Measurements from ENCODE around the gene LPCAT3.

Gene LPCAT3

GRCh38 chr12:6963791-6964413, 54.4 kb downstream of the LPCAT3 start:
- Histone ChIP-seq H3F3A (ENCODE audit: control insufficient read depth, insufficient read depth) (peaks cover 34% of the 10 kb centered on the region), H3K36me3 (ENCODE audit: control insufficient read depth, low read length) (peaks cover 50% of the 10 kb centered on the region), H4K20me1 (ENCODE audit: control insufficient read depth, insufficient read depth, low read depth, low read length) (peaks cover 12% of the 10 kb centered on the region)

GRCh38 chr12:6963016-6963731, 55.1 kb downstream of the LPCAT3 start:
- Histone ChIP-seq H3K9me2 (replicated peaks; ENCODE audit: control insufficient read depth, low read length) (no peaks in the 10 kb centered on the region), H3K27ac (ENCODE audit: low read depth, low read length) (no peak overlapping the region), H3K27me3 (ENCODE audit: control insufficient read depth, low read length) (peaks cover 41% of the 10 kb centered on the region), H3K4me1 (ENCODE audit: control insufficient read depth, low read length) (peaks cover 58% of the 10 kb centered on the region), H3F3A (ENCODE audit: control insufficient read depth, insufficient read depth) (peaks cover 32% of the 10 kb centered on the region), H4K20me1 (ENCODE audit: control insufficient read depth, insufficient read depth, low read depth, low read length) (peaks cover 6% of the 10 kb centered on the region), H3K79me2 (ENCODE audit: control insufficient read depth, low read length) (peaks cover 5% of the 10 kb centered on the region), H3K36me3 (ENCODE audit: control insufficient read depth, low read length) (peaks cover 42% of the 10 kb centered on the region), H3K4me3 (ENCODE audit: low read length) (no peak overlapping the region), H3K9me3 (ENCODE audit: control insufficient read depth, insufficient read depth, low read length) (no peaks in the 10 kb centered on the region), H3K4me2 (ENCODE audit: low read length) (no peak overlapping the region)
- TF ChIP-seq EZH2phosphoT487 (IDR thresholded peaks at IDR 0.05; ENCODE audit: borderline replicate concordance, low read length), result no peak
- TF ChIP-seq CTCF (IDR thresholded peaks at IDR 0.05; ENCODE audit: low read depth, low read length, poor library complexity, severe bottlenecking), result no peak

More at GRCh38 chr12:6963791-6964413, 54.4 kb downstream of the LPCAT3 start:
- peaks cover 34% of the 10 kb centered on the region for H3K27me3 ChIP-seq (ENCODE audit: control insufficient read depth, low read length)
- H3K79me2 ChIP-seq (ENCODE audit: control insufficient read depth, low read length), result peaks cover 12% of the 10 kb centered on the region
- no peak overlapping the region for H3K4me3 ChIP-seq (ENCODE audit: low read length)
- H3K9me3 ChIP-seq (ENCODE audit: control insufficient read depth, insufficient read depth, low read length), result no peaks in the 10 kb centered on the region
- no peak for TF ChIP-seq EZH2phosphoT487 (IDR thresholded peaks at IDR 0.05; ENCODE audit: borderline replicate concordance, low read length)
- no peak for TF ChIP-seq CTCF (IDR thresholded peaks at IDR 0.05; ENCODE audit: low read depth, low read length, poor library complexity, severe bottlenecking)
- no peak overlapping the region for H3K27ac ChIP-seq (ENCODE audit: low read depth, low read length)
- peaks cover 58% of the 10 kb centered on the region for H3K4me1 ChIP-seq (ENCODE audit: control insufficient read depth, low read length)
- H3K9me2 ChIP-seq (replicated peaks; ENCODE audit: control insufficient read depth, low read length), result no peaks in the 10 kb centered on the region
- no peak overlapping the region for H3K4me2 ChIP-seq (ENCODE audit: low read length)

- Histone ChIP-seq H3K9me3 (ENCODE audit: control insufficient read depth, insufficient read depth, low read length) (no peaks in the 10 kb centered on the region), H3K4me1 (ENCODE audit: control insufficient read depth, low read length) (peaks cover 63% of the 10 kb centered on the region), H3K79me2 (ENCODE audit: control insufficient read depth, low read length) (no peaks in the 10 kb centered on the region), H3K4me2 (ENCODE audit: low read length) (peak overlapping the region; percentile 49), H3K27ac (ENCODE audit: low read depth, low read length) (no peak overlapping the region), H3K4me3 (ENCODE audit: low read length) (peak overlapping the region; percentile 19; the same call in 1 of the 2 replicates), H4K20me1 (ENCODE audit: control insufficient read depth, insufficient read depth, low read depth, low read length) (no peaks in the 10 kb centered on the region; the same call in none of the 2 replicates), H3K36me3 (ENCODE audit: control insufficient read depth, low read length) (peaks cover 35% of the 10 kb centered on the region), H3K9me2 (replicated peaks; ENCODE audit: control insufficient read depth, low read length) (no peaks in the 10 kb centered on the region), H3K27me3 (ENCODE audit: control insufficient read depth, low read length) (peaks cover 48% of the 10 kb centered on the region), H3F3A (ENCODE audit: control insufficient read depth, insufficient read depth) (peaks cover 25% of the 10 kb centered on the region)
- no peak for TF ChIP-seq CTCF (IDR thresholded peaks at IDR 0.05; ENCODE audit: low read depth, low read length, poor library complexity, severe bottlenecking)
- TF ChIP-seq EZH2phosphoT487 (IDR thresholded peaks at IDR 0.05; ENCODE audit: borderline replicate concordance, low read length), result no peak
These were observed 55.8 kb downstream of the LPCAT3 start for GRCh38 chr12:6962285-6963015.

Measured in DOHH2 (cell line).